ENCODE measurements around the gene PIGS. TPM values are rescaled to one million over a fixed set of nuclear protein-coding genes. Genes with fewer than 3 reads are reported as not detected.

PIGS gene
- total RNA-seq, 3 donors from 2014 or later: 52.2 to 100 (median 88.5) TPM

DNA sequence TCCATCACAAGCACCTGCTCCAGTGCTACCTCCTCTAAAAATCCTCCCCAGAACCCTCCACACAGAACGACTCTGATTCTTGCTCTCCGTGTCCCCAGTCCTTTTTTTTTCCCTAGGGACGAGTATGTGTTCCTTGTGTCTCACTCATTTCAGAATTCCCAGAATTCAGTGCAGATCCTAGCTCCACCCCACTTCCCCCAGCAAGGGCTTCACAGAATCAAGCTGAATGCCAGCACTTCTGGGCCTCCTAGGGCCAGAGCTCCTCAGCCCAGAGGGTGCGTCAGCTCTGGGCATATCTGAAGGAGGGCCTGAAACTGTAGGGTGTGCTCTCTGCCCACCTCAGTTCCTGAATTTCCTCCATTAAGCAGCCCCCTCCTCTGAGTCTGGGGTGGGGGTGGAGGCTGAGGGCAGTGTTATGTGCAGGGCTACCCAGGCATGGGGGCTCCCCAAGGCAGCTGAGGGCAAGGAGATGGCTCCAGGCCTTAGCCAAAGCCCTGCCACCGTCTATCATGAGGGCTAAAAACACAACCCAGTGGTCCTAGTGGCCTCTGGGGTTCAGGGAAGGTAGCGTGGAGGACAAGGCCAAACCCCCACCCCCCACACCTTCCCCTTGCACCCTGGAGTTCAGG lies 25.4 kb downstream of the PIGS start:
- no peak for ATAC-seq
- Histone ChIP-seq H3K9me3 (no peaks in the 10 kb centered on the region), H3K4me1 (ENCODE audit: low read depth) (peaks cover 7% of the 10 kb centered on the region), H3K4me3 (no peak overlapping the region), H3K36me3 (ENCODE audit: low read depth) (no peaks in the 10 kb centered on the region)
- TF ChIP-seq, protein P1, sequence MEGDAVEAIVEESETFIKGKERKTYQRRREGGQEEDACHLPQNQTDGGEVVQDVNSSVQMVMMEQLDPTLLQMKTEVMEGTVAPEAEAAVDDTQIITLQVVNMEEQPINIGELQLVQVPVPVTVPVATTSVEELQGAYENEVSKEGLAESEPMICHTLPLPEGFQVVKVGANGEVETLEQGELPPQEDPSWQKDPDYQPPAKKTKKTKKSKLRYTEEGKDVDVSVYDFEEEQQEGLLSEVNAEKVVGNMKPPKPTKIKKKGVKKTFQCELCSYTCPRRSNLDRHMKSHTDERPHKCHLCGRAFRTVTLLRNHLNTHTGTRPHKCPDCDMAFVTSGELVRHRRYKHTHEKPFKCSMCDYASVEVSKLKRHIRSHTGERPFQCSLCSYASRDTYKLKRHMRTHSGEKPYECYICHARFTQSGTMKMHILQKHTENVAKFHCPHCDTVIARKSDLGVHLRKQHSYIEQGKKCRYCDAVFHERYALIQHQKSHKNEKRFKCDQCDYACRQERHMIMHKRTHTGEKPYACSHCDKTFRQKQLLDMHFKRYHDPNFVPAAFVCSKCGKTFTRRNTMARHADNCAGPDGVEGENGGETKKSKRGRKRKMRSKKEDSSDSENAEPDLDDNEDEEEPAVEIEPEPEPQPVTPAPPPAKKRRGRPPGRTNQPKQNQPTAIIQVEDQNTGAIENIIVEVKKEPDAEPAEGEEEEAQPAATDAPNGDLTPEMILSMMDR (IDR thresholded peaks at IDR 0.05): no peak
- peak in 1 of 3 donors; percentile 22 for DNase-seq
- intact Hi-C loops (cut with DNase I, micrococcal nuclease): loop anchor here in 1 of 2 donors (5.0 kb wide), 1 partner anchor 49 kb away; no protein-coding TSS in a partner anchor

- H3K4me1 ChIP-seq (ENCODE audit: low read depth): peaks cover 7% of the 10 kb centered on the region
- no peak for ATAC-seq
These were observed 26.2 kb downstream of the PIGS start for GRCh38 chr17:28545141-28545503.

GRCh38 chr17:28544402-28545140 lies 26.8 kb downstream of the PIGS start:
- TF ChIP-seq, protein P1 (IDR thresholded peaks at IDR 0.05): no peak
- H3K4me3 ChIP-seq: no peak overlapping the region
- no peaks in the 10 kb centered on the region for H3K36me3 ChIP-seq (ENCODE audit: low read depth)
- peak in 1 of 3 donors; percentile 10 for DNase-seq
- no peak for ATAC-seq
- intact Hi-C loops (cut with DNase I, micrococcal nuclease): loop anchor here in 1 of 2 donors (5.0 kb wide), 1 partner anchor 47 kb away; no protein-coding TSS in a partner anchor
- no peaks in the 10 kb centered on the region for H3K9me3 ChIP-seq
- H3K4me1 ChIP-seq (ENCODE audit: low read depth): peaks cover 6% of the 10 kb centered on the region

More at GRCh38 chr17:28545141-28545503, 26.2 kb downstream of the PIGS start:
- no peaks in the 10 kb centered on the region for H3K9me3 ChIP-seq
- intact Hi-C loops (cut with DNase I, micrococcal nuclease): loop anchor here in 1 of 2 donors (5.0 kb wide), 1 partner anchor 48 kb away; no protein-coding TSS in a partner anchor
- no peak overlapping the region for H3K4me3 ChIP-seq
- H3K36me3 ChIP-seq (ENCODE audit: low read depth): no peaks in the 10 kb centered on the region
- DNase-seq: peak in 1 of 3 donors; percentile 4
- TF ChIP-seq, protein P1 (IDR thresholded peaks at IDR 0.05): no peak

GRCh38 chr17:28541439-28541838 lies 29.9 kb downstream of the PIGS start:
- H3K4me3 ChIP-seq: no peak overlapping the region

DNA sequence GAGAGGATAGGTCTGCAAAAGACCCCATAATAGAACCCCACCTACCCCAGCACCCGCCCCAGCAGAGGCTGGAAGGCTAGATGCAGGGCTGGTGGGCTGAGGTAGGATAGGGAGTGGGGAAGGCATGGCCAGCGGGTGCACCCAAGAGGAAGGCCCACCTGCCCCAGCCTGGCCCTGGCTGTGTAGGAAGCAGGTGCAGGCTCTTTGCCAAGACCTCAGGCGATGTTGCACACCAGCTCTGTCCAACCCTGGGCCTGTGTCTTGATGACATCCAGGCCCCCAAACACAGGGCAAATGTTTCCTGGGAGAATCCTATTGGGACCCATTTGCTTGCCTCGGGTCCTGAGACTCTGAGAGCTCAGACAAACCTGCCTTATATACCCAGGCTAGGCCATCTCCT lies 31.1 kb downstream of the PIGS start:
- ATAC-seq: no peak
- peak in 2 of 3 donors; percentile 11 to 20 for DNase-seq
- TF ChIP-seq, protein P1 (IDR thresholded peaks at IDR 0.05): no peak
- H3K36me3 ChIP-seq (ENCODE audit: low read depth): no peaks in the 10 kb centered on the region
- H3K4me1 ChIP-seq (ENCODE audit: low read depth): peaks cover 7% of the 10 kb centered on the region
- H3K4me3 ChIP-seq: no peak overlapping the region
- H3K9me3 ChIP-seq: no peaks in the 10 kb centered on the region
- intact Hi-C loops (cut with DNase I, micrococcal nuclease): no loop called here

More at GRCh38 chr17:28541439-28541838, 29.9 kb downstream of the PIGS start:
- intact Hi-C loops (cut with DNase I, micrococcal nuclease): no loop called here
- TF ChIP-seq, protein P1 (IDR thresholded peaks at IDR 0.05): no peak
- H3K9me3 ChIP-seq: no peaks in the 10 kb centered on the region
- no peak for DNase-seq
- ATAC-seq: no peak
- H3K4me1 ChIP-seq (ENCODE audit: low read depth): peaks cover under 1% of the 10 kb centered on the region
- H3K36me3 ChIP-seq (ENCODE audit: low read depth): no peaks in the 10 kb centered on the region
